ENCODE results near the gene TSC2.
A peak's percentile ranks its signal among the peaks of the same experiment; 100 is the strongest.
"Not testable (repeated sequence)": the region's sequence is repeated elsewhere in the genome, so short reads cannot be mapped to it uniquely, and the experiment has no call there.

TSC2 gene

DNA sequence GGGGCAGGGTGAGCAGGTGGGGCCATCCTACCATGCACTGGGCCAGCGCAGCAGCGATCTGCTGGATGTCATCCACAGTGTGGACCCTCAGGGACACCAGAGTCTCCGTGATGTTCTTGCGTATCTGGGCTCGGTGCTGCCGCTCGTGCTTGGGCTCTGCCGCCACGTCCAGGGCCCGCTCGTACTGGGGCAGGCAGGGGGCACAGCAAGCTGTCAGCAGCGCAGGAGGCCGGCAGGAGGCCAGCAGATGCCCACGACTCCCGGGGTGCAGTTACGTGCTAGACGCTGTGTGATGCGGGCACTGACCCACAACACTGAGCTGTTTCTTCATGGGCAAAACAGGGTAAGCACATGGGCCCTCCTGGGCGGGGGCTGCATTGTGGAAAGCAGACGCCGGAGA lies 57.5 kb downstream of the TSC2 start:
- not testable (repeated sequence) for DNase-seq (ENCODE audit: low spot score)

DNA sequence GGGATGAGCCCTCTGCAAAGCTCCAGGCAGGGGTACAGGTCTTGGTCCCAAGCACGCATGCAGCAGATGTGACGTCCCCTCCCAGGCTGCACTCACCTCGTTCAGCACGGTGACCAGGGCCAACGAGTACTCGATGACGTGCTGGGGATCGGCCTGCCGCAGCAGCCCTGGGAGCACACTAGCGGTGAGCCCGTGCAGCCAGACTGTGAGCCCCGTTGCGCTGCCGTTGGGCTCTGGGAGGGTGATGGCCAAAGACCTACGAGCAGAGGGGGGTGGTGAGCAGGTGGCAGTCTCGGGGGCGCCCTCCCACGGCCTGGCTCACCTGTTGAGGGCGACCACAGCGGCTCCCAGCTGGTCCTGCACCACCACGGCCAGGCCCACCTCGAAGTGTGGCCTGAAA lies 58.0 kb downstream of the TSC2 start:
- DNase-seq (ENCODE audit: low spot score) = not testable (repeated sequence)

DNA sequence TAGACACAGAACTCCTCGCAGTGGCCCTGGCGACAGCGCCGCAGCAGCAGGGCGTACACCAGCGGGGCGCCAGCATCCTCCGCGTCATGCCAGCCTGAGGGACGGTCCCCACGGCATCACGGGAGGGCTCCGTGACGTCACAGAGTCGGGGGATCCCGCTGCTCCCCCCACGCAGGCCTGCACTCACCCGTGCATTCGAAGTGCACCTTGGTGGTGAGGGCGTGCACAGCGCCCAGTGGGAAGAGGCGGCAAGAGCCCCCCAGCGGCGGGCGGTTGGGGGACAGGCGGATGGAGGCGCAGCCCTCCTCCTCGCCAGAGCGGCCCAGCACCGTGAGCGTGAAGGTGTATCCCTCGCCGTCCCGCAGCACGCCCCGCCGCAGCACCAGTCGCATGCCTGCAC lies 58.4 kb downstream of the TSC2 start:
- not testable (repeated sequence) for DNase-seq (ENCODE audit: low spot score)

DNA sequence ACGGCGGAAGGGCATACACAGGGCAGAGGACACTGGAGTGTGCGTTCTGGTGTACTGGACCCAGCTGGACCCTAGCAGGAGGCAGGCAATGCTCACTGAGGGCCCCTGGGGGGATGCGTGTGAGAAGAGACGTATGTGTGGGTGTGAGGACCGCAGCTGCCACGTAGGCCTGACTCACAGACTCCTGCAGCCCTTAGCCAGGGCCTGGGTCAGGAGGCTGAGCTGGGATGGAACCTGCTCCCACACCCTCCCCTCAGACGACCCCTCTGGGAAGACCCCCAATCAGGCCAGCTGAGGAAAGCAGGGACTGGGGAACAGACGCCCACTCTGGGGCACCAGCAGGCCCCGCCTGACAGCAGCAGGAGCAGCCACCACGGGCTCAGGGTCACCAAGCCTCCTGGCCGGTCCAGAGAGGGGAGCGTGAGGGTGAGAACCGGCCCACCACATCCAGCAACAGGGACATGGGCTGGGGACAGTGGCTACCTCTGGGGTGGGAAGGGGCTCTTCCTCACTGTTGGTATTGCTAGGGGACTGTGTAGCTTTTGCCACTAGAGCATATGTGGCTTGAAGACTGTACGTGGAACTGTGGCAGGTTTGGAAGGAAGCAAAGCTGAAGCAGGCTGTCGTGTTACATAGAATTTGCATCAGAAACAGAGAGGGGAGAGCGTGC lies 59.5 kb downstream of the TSC2 start:
- DNase-seq (ENCODE audit: low spot score) = not testable (repeated sequence)

DNA sequence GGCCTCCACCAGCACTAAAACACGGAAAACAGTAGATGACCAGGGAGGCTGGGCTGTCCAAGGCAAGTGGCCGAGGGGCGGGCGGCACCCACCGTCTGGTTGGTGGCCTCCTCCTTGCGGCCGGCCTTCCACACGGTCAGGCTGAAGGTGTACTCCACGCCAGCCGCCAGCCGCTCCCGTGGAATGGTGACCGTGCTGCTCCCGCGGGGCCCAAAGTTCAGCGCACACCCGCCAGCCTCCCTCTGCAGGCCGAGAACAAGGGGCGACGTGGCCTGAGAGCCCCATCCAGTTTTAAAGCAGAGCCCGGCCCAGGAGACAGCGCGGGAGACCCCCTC lies 60.0 kb downstream of the TSC2 start:
- not testable (repeated sequence) for DNase-seq (ENCODE audit: low spot score)

- DNase-seq (ENCODE audit: low spot score) = not testable (repeated sequence)
Observed at GRCh38 chr16:2108446-2109270, 60.9 kb downstream of the TSC2 start.

DNA sequence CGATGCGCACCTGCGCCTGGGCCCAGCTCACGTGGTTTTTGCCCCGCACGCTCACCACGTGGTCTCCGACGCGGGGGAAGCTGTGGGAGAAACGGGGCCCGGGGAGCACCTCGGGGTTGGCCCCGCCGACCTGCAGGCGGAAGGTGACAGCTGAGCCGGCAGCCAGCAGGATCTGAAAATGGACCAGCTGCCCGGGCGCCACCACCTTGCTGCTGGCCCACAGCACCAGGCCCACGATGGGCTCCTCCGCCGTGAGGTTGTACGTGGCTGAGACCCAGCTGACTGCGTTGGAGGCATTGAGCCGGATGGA lies 61.4 kb downstream of the TSC2 start:
- DNase-seq (ENCODE audit: low spot score) = not testable (repeated sequence)

GRCh38 chr16:2109872-2110271 lies 62.1 kb downstream of the TSC2 start:
- DNase-seq (ENCODE audit: low spot score) = not testable (repeated sequence)

DNA sequence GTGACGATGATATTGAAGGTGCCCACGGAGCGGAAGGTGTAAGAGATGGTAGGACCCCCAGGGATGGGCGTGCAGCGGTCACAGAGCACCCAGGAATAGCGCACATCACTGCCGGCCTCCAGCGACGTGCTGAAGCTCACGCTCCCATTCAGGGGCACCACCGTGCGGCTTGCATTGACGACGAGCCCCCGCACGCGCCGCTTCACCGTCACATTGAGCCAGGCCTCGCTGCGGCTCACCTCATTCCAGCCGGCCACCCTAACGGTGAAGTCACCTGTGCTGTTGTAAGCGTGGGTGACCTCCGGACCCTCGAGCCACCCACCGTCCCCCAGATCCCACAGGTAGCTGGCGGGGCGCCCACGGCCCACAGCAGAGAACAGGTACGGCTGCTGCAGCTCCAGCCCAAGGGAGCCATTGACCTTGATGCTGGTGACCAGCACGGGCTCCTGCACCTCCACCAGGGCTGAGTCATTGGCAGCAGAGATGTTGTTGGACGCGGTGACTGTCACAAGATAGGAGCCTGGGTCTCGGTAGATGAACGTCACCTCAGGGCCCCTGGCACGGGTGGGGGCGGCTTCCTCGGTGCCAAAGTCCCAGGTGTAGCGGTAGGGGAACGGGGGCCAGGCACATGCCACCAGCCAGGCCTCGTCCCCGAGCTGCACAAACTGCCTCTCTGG lies 62.7 kb downstream of the TSC2 start:
- DNase-seq (ENCODE audit: low spot score) = not testable (repeated sequence)

DNA sequence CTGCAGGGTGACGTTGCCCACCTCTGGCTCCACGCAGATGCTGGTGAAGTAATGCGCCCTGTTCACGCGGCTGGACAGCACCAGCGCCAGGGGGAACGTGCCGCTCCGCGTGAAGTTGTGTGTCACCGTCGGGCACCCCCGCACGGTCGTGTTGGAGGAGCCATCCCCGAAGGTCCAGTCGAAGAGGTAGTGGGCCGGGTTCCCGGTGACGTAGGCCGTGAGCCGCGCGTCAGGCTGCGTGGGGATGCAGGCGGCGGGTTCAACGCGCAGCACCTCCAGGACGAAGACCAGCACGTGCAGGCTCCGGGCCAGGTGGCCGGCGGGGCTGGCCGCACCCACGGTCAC lies 63.2 kb downstream of the TSC2 start:
- DNase-seq (ENCODE audit: low spot score) = not testable (repeated sequence)

DNA sequence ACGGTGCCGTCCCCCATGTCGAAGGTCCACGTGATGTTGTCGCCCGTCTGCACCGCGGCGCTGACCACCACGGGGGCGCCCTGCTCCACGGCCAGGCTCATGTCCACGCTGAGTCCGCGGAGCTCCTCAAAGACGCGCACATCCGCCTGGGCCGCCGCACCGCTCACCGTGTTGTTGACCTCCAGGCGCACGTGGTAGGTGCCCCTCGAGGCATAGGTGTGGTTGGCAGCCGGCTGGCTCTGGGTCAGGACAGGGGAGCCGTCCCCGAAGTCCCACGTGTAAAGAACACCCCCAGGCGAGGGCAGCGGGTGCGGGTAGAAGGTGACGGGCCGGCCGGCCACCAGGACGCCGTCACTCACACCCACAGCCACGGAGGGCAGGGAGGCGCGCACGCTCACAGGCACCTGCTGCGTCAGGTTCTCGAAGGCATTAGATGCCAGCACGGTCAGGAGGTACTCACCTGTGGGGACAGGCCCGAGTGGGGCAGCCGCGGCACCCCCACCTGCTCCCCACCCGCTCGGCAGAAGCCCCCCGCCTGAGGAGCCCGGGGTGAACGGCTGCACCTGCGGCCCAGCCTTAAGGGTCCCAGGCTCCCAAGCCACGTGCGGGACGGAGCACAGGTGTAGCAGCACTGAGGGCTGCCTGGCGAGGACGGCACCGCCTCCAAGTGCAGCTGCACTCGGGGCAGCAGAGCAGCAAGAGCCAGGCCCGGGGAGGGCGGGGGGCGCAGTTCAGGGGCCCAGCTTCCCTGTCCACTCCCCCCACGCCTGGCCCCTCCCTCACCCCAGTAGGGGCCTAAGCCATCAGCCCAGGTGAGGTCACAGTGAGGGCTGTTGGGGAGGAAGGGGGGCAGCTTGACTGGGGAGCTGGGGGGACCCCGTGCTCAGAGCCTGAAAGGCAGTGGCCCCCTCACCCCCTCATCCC lies 63.9 kb downstream of the TSC2 start:
- not testable (repeated sequence) for DNase-seq (ENCODE audit: low spot score)

DNA sequence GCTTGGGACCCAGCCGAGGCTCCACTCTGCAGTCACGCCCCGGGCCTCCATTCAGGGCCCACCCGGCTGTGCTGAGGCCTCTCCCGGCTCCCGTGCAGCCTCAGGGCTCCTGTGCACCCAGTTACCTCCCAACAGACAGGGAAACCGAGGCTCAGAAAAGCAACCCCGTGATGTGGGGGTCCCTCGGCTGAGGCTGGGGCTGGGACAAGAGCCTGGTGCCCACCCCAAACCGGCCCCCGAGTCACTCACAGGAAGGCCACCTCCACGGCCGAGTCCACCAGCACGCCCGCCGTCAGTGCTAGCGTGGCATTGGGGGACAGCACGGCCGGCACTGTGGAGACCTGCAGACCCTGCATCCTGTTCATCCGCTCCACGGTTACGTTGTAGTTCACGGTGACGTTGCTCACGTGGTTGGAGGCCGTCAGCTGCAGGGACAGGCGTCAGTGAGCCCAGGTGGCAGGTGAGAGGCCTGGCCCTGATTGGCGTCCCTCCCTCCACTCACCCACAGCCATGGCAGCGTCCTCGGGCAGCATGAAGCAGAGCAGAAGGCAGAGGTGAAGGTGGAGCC lies 64.8 kb downstream of the TSC2 start:
- DNase-seq (ENCODE audit: low spot score) = not testable (repeated sequence)

DNA sequence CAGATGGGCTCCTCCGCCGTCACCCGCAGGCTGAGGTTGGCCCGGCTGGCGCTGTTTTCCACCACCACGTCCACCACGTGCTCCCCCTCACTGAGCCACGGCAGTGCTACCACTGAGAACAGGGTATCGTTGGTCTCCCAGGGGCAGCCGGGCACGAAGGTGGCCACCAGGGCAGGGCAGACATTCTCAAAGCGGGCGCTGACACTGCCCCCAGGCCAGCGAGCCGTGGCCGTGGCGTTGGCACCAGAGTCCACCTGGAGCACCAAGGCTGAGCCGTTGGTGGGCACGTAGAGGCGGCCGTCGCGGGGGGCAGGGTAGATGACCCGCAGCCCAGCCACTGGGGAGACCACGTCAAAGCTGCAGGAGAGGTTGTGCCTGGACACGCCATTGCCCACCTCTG lies 66.4 kb downstream of the TSC2 start:
- not testable (repeated sequence) for DNase-seq (ENCODE audit: low spot score)

GRCh38 chr16:2114885-2115590 lies 67.3 kb downstream of the TSC2 start:
- not testable (repeated sequence) for DNase-seq (ENCODE audit: low spot score)

GRCh38 chr16:2115591-2115973 lies 67.8 kb downstream of the TSC2 start:
- DNase-seq (ENCODE audit: low spot score) = no peak

- not testable (repeated sequence) for DNase-seq (ENCODE audit: low spot score)
Observed at GRCh38 chr16:2116428-2116827, 68.6 kb downstream of the TSC2 start.

- not testable (repeated sequence) for DNase-seq (ENCODE audit: low spot score)
Observed at GRCh38 chr16:2117341-2117740, 69.6 kb downstream of the TSC2 start.

- not testable (repeated sequence) for DNase-seq (ENCODE audit: low spot score)
Observed at GRCh38 chr16:2117960-2118722, 70.4 kb downstream of the TSC2 start.

GRCh38 chr16:2121325-2121724 lies 73.5 kb downstream of the TSC2 start:
- DNase-seq (ENCODE audit: low spot score) = peak; percentile 20

GRCh38 chr16:2121853-2122252 lies 74.1 kb downstream of the TSC2 start:
- DNase-seq (ENCODE audit: low spot score) = no peak
